ENCODE measurements around the gene HOXA13.

Gene HOXA13

DNA sequence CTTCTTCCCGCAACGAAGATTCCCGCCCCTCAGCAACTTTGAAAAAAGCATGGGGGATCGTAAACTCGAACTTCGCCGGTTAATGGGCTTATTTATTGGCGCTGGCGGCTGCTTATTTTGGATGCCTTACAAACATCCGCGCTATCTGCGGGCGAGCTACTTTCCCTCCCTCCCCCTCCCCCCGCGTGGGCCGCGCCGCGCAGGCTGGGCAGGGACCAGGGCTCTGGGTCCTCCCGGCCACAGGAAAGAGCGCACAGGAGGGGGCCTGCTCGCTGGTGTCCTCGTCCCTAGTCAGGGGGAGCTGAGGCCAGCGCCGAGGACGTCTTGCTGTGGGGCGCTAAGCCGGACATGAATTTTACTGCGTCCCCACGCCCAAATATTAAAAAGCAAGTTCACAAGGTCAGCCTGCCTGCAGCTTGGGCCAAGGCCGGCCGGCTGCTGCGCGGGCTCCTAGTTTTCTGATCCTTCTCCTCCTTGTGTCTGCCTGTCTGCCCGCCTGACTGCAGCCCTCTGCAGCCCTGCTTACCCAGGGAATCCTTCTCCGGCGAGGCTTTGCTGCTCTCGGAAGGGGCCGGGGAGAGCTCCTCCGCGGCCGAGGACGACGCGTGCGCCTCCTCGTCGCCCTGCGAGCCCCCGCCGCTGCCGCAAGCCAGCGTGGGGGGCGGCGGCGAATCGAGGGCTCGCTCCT, 26.9 kb downstream of the HOXA13 start:
- H3K27ac ChIP-seq (ENCODE audit: low read length), result no peak overlapping the region
- no peaks in the 10 kb centered on the region for H3K27me3 ChIP-seq (ENCODE audit: low read depth, low read length)
- H3K36me3 ChIP-seq (replicated peaks; ENCODE audit: low read depth, low read length), result no peaks in the 10 kb centered on the region
- no peaks in the 10 kb centered on the region for H3K4me1 ChIP-seq (ENCODE audit: low read length)
- TF ChIP-seq, protein P1, sequence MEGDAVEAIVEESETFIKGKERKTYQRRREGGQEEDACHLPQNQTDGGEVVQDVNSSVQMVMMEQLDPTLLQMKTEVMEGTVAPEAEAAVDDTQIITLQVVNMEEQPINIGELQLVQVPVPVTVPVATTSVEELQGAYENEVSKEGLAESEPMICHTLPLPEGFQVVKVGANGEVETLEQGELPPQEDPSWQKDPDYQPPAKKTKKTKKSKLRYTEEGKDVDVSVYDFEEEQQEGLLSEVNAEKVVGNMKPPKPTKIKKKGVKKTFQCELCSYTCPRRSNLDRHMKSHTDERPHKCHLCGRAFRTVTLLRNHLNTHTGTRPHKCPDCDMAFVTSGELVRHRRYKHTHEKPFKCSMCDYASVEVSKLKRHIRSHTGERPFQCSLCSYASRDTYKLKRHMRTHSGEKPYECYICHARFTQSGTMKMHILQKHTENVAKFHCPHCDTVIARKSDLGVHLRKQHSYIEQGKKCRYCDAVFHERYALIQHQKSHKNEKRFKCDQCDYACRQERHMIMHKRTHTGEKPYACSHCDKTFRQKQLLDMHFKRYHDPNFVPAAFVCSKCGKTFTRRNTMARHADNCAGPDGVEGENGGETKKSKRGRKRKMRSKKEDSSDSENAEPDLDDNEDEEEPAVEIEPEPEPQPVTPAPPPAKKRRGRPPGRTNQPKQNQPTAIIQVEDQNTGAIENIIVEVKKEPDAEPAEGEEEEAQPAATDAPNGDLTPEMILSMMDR (IDR thresholded peaks at IDR 0.05; ENCODE audit: low read depth, low read length), result no peak
- TF ChIP-seq EZH2phosphoT487 (IDR thresholded peaks at IDR 0.05; ENCODE audit: low read depth), result no peak
- no peaks in the 10 kb centered on the region for H3K79me2 ChIP-seq (ENCODE audit: low read length)
- H3K4me2 ChIP-seq (ENCODE audit: low read length), result no peak overlapping the region
- no peak overlapping the region for H2AFZ ChIP-seq (ENCODE audit: low read depth, low read length)
- H3K9ac ChIP-seq (ENCODE audit: low read length), result no peak overlapping the region
- no peaks in the 10 kb centered on the region for H3K9me3 ChIP-seq (ENCODE audit: insufficient read depth, low read length)
- no peaks in the 10 kb centered on the region for H4K20me1 ChIP-seq (ENCODE audit: insufficient read depth, low read length)
- H3K4me3 ChIP-seq (ENCODE audit: low read length), result no peak overlapping the region

DNA sequence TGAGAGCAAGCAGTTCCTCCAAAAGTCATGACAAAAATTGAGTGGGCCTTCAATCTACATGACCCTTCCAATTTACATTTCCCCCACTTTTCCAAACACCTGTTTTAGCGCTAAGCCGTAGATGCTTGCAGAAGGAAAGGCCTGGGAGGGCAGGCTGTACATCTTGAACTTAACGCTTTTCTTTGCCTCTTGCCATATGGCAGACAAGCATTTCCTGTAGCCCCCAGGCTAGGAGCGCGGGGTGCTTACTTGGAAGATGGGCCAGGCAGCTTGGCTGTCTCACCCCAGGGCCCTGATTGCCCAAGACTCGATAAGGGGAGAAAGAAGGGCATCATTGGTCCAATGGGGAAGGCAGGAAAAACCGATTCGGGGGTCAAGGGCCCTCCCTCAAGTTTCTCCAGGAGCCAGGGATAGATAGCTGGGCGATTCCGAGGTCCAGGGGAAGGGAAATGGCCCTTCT, 27.5 kb downstream of the HOXA13 start:
- Histone ChIP-seq H3K36me3 (replicated peaks; ENCODE audit: low read depth, low read length) (no peaks in the 10 kb centered on the region), H2AFZ (ENCODE audit: low read depth, low read length) (no peak overlapping the region), H3K79me2 (ENCODE audit: low read length) (no peaks in the 10 kb centered on the region), H4K20me1 (ENCODE audit: insufficient read depth, low read length) (no peaks in the 10 kb centered on the region), H3K4me3 (ENCODE audit: low read length) (no peak overlapping the region), H3K9me3 (ENCODE audit: insufficient read depth, low read length) (no peaks in the 10 kb centered on the region), H3K9ac (ENCODE audit: low read length) (no peak overlapping the region), H3K27me3 (ENCODE audit: low read depth, low read length) (no peaks in the 10 kb centered on the region), H3K4me2 (ENCODE audit: low read length) (no peak overlapping the region), H3K27ac (ENCODE audit: low read length) (no peak overlapping the region), H3K4me1 (ENCODE audit: low read length) (no peaks in the 10 kb centered on the region)
- no peak for TF ChIP-seq EZH2phosphoT487 (IDR thresholded peaks at IDR 0.05; ENCODE audit: low read depth)
- TF ChIP-seq, protein P1 (IDR thresholded peaks at IDR 0.05; ENCODE audit: low read depth, low read length), result no peak

DNA sequence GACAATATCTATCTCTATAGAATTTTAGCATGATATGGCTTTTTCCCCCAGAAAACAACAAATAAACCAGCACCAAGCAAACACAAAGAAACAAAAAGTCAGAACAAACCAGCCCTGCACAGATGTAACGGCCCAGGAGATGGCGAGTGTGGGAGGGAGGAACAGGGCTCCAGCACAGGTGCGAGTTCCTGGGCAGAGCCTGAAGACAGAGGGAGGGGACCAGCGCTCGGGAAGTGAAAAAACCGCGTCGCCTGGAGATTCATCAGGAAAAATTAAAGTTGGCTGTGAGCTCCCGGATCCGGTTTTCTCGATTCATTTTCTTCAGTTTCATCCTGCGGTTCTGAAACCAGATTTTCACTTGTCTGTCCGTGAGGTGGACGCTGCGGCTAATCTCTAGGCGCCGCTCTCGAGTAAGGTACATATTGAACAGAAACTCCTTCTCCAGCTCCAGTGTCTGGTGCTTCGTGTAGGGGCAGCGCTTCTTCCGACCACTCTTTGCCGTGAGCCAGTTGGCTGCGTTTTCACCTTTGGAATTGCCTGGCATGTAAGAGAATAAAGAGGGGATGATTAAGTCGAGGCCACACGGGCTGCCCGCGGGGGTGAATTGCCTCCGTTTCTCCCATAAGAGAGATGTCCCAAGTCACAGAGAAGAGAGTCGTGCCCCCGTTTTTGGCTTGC, 28.1 kb downstream of the HOXA13 start:
- no peaks in the 10 kb centered on the region for H3K4me1 ChIP-seq (ENCODE audit: low read length)
- H3K4me2 ChIP-seq (ENCODE audit: low read length), result no peak overlapping the region
- H3K36me3 ChIP-seq (replicated peaks; ENCODE audit: low read depth, low read length), result no peaks in the 10 kb centered on the region
- no peaks in the 10 kb centered on the region for H3K79me2 ChIP-seq (ENCODE audit: low read length)
- no peak overlapping the region for H3K27ac ChIP-seq (ENCODE audit: low read length)
- H4K20me1 ChIP-seq (ENCODE audit: insufficient read depth, low read length), result no peaks in the 10 kb centered on the region
- no peaks in the 10 kb centered on the region for H3K27me3 ChIP-seq (ENCODE audit: low read depth, low read length)
- H2AFZ ChIP-seq (ENCODE audit: low read depth, low read length), result no peak overlapping the region
- H3K9me3 ChIP-seq (ENCODE audit: insufficient read depth, low read length), result no peaks in the 10 kb centered on the region
- TF ChIP-seq, protein P1 (IDR thresholded peaks at IDR 0.05; ENCODE audit: low read depth, low read length), result no peak
- TF ChIP-seq EZH2phosphoT487 (IDR thresholded peaks at IDR 0.05; ENCODE audit: low read depth), result no peak
- no peak overlapping the region for H3K4me3 ChIP-seq (ENCODE audit: low read length)
- H3K9ac ChIP-seq (ENCODE audit: low read length), result no peak overlapping the region

DNA sequence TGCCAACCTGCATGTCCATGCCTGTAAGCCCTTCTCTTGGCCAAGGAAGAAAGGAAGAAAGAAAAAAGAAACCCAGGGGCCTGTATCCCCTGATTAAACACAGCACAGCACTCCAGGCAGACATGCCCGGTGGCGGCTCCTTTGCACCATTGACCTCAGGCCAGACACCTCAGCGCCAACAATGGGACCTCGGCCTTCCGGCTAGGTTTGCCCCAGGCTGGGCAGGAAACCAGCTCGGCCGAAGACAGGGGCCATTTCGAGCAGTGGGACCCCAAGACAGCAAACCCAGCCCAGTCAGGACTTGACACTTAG, 28.6 kb downstream of the HOXA13 start:
- no peak overlapping the region for H3K27ac ChIP-seq (ENCODE audit: low read length)
- H3K9ac ChIP-seq (ENCODE audit: low read length), result no peak overlapping the region
- H3K27me3 ChIP-seq (ENCODE audit: low read depth, low read length), result no peaks in the 10 kb centered on the region
- no peaks in the 10 kb centered on the region for H3K4me1 ChIP-seq (ENCODE audit: low read length)
- no peaks in the 10 kb centered on the region for H3K79me2 ChIP-seq (ENCODE audit: low read length)
- H3K9me3 ChIP-seq (ENCODE audit: insufficient read depth, low read length), result no peaks in the 10 kb centered on the region
- no peaks in the 10 kb centered on the region for H3K36me3 ChIP-seq (replicated peaks; ENCODE audit: low read depth, low read length)
- no peak overlapping the region for H2AFZ ChIP-seq (ENCODE audit: low read depth, low read length)
- no peaks in the 10 kb centered on the region for H4K20me1 ChIP-seq (ENCODE audit: insufficient read depth, low read length)
- H3K4me2 ChIP-seq (ENCODE audit: low read length), result no peak overlapping the region
- H3K4me3 ChIP-seq (ENCODE audit: low read length), result no peak overlapping the region
- TF ChIP-seq EZH2phosphoT487 (IDR thresholded peaks at IDR 0.05; ENCODE audit: low read depth), result no peak
- TF ChIP-seq, protein P1 (IDR thresholded peaks at IDR 0.05; ENCODE audit: low read depth, low read length), result no peak
